Mucosa of stomach (tissue), 1 donor: ENCODE measurements around the gene DYSF.
A peak's percentile ranks its signal among the peaks of the same experiment; 100 is the strongest.
"Not testable (repeated sequence)": the region's sequence is repeated elsewhere in the genome, so short reads cannot be mapped to it uniquely, and the experiment has no call there.

ENCODE experiments used
- H3K27me3 ChIP-seq: one replicate; pipeline ENCODE4 v1.7.0; 2013; ENCODE audit warnings: mild to moderate bottlenecking, low read length; ENCODE audit not compliant: control insufficient read depth, insufficient read depth
- H3K36me3 ChIP-seq: one replicate; pipeline ENCODE4 v1.7.0; 2013; ENCODE audit warnings: low read length; ENCODE audit not compliant: control insufficient read depth, insufficient read depth
- H3K4me1 ChIP-seq: one replicate; pipeline ENCODE4 v1.7.0; 2013; ENCODE audit warnings: mild to moderate bottlenecking, low read length; ENCODE audit not compliant: control insufficient read depth, insufficient read depth
- H3K4me3 ChIP-seq: one replicate; pipeline ENCODE4 v1.7.0; 2013; ENCODE audit warnings: low read length
- H3K9ac ChIP-seq: one replicate; pipeline ENCODE4 v1.7.0; 2013; ENCODE audit warnings: mild to moderate bottlenecking, low read length, moderate library complexity
- H3K9me3 ChIP-seq: one replicate; pipeline ENCODE4 v1.7.0; 2013; ENCODE audit warnings: mild to moderate bottlenecking, low read length, moderate library complexity; ENCODE audit not compliant: control insufficient read depth
- donor health status: Pancreatic carcinoma.

The DYSF gene

DNA sequence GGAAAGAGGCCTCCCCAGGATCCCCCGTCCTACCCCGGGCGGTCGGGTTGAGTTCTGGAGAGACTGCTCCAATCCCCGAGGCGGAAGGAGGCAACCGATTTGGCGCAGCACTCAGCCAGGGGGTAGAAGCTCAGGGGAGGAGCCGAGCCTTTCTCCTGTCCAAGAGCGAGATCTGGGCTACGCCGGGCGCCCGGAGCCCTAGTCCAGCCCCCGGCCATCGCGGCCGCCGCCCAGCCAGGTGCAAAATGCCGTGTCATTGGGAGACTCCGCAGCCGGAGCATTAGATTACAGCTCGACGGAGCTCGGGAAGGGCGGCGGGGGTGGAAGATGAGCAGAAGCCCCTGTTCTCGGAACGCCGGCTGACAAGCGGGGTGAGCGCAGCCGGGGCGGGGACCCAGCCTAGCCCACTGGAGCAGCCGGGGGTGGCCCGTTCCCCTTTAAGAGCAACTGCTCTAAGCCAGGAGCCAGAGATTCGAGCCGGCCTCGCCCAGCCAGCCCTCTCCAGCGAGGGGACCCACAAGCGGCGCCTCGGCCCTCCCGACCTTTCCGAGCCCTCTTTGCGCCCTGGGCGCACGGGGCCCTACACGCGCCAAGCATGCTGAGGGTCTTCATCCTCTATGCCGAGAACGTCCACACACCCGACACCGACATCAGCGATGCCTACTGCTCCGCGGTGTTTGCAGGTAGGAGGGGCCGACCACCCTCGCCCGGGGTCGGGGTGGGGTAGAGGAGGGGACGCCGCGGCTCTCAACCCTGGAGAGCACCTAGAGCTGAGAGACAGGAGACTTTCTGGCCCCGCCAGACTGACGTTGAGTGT lies at the start of gene DYSF:
TSS of gene DYSF (plus strand) at position 158 of the 817 bp plus-strand sequence.
- Histone ChIP-seq H3K36me3 (no peaks in the 10 kb centered on the region), H3K4me1 (peaks cover 18% of the 10 kb centered on the region), H3K9me3 (no peaks in the 10 kb centered on the region), H3K4me3 (peak within 1 kb of the TSS; percentile 2), H3K27me3 (peaks cover 37% of the 10 kb centered on the region), H3K9ac (peak within 1 kb of the TSS; percentile 28)

DNA sequence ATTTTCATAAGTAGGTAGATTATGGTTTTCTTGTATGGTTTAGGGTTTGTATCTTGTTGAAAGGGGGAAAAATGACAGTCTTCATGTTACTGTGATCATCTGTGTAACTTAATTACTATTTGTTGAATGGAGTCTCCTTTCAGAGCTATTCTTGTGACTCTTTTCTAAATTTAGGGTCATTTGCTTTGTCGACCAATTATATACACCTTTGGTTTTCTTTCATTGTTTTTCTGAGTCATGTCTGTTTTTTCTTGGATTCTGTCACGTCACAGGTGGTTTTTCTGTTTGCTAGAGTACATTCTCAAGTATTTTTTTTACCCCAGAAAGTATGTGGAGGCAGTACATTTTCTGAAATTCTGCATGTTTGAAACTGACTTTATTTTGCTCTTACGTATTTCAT lies 43.8 kb upstream of the DYSF start:
- Histone ChIP-seq H3K27me3 (no peaks in the 10 kb centered on the region), H3K9ac (no peak overlapping the region), H3K4me1 (no peaks in the 10 kb centered on the region), H3K4me3 (no peak overlapping the region), H3K36me3 (no peaks in the 10 kb centered on the region), H3K9me3 (no peaks in the 10 kb centered on the region)

DNA sequence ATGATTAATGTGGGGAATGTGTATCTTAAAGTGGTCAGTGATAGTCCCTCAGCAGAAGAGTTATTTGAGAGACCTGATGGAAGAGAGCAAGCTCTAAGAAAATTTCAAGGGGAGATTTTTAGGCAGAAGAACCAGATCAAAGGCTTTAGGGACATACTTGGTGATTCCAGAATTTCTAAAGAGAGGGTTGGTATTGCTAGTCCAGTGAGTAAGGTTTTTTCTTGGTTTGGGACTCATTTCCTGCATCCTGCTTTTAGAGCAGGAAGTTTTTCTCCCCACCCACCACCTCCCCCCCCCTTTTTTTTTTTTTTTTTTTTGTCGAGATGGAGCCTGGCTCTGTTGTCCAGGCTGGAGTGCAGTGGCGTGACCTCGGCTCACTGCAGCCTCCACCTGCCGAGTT lies 42.7 kb upstream of the DYSF start:
- Histone ChIP-seq H3K9me3 (no peaks in the 10 kb centered on the region), H3K27me3 (no peaks in the 10 kb centered on the region)

DNA sequence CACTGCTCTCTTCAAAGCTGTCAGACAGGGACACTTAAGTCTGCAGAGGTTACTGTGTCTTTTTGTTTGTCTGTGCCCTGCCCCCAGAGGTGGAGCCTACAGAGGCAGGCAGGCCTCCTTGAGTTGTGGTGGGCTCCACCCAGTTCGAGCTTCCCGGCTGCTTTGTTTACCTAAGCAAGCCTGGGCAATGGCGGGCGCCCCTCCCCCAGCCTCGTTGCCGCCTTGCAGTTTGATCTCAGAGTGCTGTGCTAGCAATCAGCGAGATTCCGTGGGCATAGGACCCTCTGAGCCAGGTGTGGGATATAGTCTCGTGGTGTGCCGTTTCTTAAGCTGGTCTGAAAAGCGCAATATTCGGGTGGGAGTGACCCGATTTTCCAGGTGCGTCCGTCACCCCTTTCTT lies 36.5 kb upstream of the DYSF start:
- not testable (repeated sequence) for H3K36me3 ChIP-seq, H3K9me3 ChIP-seq, H3K27me3 ChIP-seq, H3K4me3 ChIP-seq, H3K4me1 ChIP-seq, H3K9ac ChIP-seq

More for the DNA sequence above, 42.7 kb upstream of the DYSF start:
- H3K9ac ChIP-seq, result no peak overlapping the region
- no peak overlapping the region for H3K4me3 ChIP-seq
- H3K36me3 ChIP-seq, result no peaks in the 10 kb centered on the region
- H3K4me1 ChIP-seq, result no peaks in the 10 kb centered on the region

DNA sequence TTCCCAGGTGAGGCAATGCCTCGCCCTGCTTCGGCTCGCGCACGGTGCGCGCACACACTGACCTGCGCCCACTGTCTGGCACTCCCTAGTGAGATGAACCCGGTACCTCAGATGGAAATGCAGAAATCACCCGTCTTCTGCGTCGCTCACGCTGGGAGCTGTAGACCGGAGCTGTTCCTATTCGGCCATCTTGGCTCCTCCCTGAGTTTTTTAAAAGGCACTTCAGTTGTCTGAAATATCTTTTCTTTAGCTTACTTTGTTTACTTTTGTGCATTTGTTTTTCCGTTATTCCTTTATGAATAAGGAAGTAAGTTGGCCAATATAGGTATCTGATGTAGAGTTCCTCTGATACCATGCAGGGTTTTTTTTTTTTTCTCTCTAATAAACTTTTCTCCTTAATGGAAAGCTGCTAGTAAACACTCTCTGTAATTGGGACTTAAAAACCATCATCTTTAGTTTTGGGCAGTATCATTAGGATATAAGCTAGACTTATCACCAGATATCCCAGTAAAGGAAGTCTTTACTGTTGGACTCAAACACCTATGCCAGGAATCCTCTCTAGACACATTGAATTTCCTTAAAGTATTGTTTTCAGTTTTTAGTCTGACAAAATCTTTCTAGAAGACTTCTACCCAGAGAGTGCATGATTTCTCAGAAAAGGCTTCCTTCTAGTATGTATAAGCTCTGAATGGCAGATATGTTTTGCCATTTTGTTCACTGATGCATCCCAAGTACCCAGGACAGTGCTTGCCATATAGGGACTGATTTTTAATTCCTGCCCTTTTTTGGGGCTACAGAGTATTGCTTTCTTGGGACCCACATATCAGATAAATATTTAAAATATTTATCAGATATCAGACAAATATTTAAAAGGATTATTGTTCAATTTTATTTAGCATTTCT lies 35.8 kb upstream of the DYSF start:
- H3K4me3 ChIP-seq, result peak overlapping the region; percentile 6
- peak overlapping the region; percentile 25 for H3K9ac ChIP-seq
- no peaks in the 10 kb centered on the region for H3K36me3 ChIP-seq

DNA sequence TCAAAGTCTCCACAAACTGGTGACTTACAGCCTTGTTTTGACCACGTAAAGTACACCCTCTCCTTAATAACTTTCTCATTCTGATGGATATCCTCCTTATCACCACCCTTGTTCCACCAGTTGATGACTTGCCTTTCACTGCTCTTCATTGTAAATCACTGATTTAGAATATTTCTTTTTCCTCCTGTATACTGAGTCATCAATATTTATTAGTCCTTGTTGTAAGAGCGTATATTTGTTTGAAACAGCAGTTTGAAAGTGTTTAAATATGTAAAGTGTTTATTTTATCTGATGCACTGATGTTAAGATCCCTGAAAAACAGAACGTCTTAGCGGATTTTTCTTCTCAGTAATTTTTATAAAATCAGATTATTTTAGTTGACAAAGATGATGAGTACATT lies 34.2 kb upstream of the DYSF start:
- no peaks in the 10 kb centered on the region for H3K9me3 ChIP-seq

More for the DNA sequence above, 35.8 kb upstream of the DYSF start:
- Histone ChIP-seq H3K9me3 (no peaks in the 10 kb centered on the region), H3K4me1 (no peaks in the 10 kb centered on the region), H3K27me3 (no peaks in the 10 kb centered on the region)

DNA sequence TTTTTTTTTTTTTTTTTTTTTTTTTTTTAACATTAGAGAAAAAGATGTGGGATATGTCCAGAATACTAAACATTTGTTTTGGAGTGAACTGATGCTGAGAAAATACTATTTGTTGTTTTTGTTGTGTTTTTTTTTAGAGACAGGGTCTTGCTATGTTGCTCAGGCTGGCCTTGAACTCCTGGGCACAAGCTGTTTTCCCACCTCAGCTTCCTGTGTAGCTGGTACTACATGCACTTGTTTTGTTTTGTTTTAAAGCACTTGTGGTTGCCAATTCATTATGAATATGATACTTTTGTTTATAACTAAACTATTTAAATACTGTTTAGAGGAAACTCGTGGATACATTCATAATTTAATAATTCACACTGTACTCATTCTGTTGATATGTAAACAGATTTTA lies 33.4 kb upstream of the DYSF start:
- Histone ChIP-seq H3K9me3 (no peaks in the 10 kb centered on the region), H3K4me3 (no peak overlapping the region), H3K36me3 (no peaks in the 10 kb centered on the region), H3K9ac (no peak overlapping the region), H3K27me3 (no peaks in the 10 kb centered on the region), H3K4me1 (no peaks in the 10 kb centered on the region)

More for the DNA sequence above, 34.2 kb upstream of the DYSF start:
- Histone ChIP-seq H3K4me3 (no peak overlapping the region), H3K36me3 (no peaks in the 10 kb centered on the region), H3K4me1 (no peaks in the 10 kb centered on the region), H3K27me3 (no peaks in the 10 kb centered on the region), H3K9ac (no peak overlapping the region)

DNA sequence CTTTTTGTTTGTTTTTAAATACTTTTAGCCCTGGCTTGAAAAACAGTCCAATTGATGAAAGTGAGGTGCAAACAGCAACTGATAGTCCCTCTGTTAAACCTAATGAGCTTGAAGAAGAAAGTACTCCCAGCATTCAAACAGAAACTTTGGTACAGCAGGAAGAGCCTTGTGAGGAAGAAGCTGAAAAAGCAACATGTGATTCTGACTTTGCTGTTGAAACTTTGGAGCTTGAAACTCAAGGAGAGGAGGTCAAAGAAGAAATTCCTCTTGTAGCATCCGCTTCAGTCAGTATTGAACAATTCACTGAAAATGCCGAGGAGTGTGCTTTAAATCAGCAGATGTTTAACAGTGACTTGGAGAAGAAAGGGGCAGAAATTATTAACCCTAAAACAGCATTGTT lies 30.6 kb upstream of the DYSF start:
- H3K4me3 ChIP-seq, result no peak overlapping the region
- no peaks in the 10 kb centered on the region for H3K36me3 ChIP-seq
- H3K9me3 ChIP-seq, result no peaks in the 10 kb centered on the region
- H3K9ac ChIP-seq, result no peak overlapping the region
- no peaks in the 10 kb centered on the region for H3K4me1 ChIP-seq
- H3K27me3 ChIP-seq, result no peaks in the 10 kb centered on the region

DNA sequence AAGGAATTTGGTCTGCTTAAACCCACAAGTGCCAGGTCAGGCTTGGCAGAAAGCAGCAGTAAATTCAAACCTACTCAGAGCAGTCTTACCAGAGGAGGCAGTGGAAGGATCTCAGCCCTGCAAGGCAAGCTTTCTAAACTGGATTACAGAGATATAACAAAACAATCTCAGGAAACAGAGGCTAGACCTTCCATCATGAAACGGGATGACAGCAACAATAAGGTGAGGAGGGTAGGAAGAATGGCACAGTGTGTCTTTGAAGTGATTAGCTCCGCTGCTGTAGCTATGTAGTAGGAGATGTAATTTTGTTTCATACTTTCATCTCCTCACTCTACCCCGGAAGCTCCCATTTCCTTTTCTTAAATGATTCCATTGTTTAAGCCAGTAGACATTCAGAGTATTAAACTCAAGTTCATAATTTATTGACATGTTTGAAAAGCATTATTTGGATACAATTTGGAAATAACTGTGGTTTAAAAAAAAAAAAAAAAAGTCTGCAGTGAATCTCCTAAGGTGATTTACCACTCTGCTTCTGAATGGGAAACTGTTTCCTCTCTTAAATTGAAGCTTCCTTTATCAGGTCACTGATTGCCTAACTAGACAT lies 29.4 kb upstream of the DYSF start:
- Histone ChIP-seq H3K9ac (no peak overlapping the region), H3K36me3 (no peaks in the 10 kb centered on the region), H3K9me3 (no peaks in the 10 kb centered on the region), H3K4me1 (no peaks in the 10 kb centered on the region), H3K27me3 (no peaks in the 10 kb centered on the region), H3K4me3 (no peak overlapping the region)

DNA sequence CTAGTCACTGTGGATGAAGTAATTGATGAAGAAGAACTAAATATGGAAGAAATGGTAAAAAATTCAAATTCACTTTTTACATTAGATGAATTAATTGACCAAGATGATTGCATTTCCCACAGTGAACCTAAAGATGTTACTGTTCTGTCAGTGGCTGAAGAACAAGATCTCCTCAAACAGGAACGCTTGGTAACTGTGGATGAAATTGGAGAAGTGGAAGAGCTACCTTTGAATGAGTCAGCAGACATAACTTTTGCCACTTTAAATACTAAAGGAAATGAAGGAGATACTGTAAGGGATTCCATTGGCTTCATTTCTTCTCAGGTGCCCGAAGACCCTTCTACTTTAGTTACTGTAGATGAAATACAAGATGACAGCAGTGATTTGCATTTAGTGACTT lies 26.6 kb upstream of the DYSF start:
- H3K36me3 ChIP-seq, result no peaks in the 10 kb centered on the region
- no peak overlapping the region for H3K9ac ChIP-seq
- no peaks in the 10 kb centered on the region for H3K4me1 ChIP-seq
- no peak overlapping the region for H3K4me3 ChIP-seq
- H3K9me3 ChIP-seq, result no peaks in the 10 kb centered on the region
- no peaks in the 10 kb centered on the region for H3K27me3 ChIP-seq

DNA sequence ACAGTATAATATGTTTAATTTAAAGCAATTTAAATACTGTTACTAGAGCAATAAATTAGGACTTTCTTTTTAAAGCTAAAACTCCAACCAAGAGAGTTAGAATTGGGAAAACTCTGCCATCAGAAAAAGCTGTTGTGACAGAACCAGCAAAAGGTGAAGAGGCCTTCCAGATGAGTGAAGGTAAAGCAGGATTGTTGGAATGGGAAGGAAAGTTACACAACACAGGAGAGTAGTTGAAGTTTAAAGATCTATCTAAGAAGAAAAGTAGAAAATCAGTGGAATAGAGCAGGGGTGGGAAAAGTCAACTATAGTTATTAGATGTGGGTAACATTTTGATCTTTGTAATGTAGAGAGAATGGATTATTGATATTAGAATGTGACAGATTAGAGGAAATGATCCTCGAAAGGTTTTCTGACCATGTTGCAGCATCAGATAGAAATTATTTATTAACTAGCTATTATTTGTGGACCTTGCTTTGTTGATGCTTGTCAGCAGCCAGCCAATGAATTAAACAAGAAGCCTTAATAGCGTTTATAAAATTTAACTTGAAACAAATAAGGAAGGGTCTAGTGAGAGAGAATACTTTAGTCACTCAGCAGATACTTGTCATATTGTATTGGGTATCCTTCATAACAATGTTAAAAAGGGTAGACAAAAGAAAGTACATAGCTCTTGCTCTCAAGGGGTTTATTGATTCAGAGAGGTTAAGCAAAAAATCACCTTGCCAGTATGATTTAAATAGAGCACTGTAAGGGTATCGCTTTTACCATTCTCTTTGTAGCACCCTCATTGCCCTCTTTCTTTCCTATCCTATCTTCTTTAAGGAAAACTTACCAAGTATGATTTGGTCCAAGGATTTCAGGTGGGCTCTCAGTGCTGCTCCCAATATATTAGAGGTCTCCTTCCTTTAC lies 24.6 kb upstream of the DYSF start:
- Histone ChIP-seq H3K9me3 (no peaks in the 10 kb centered on the region), H3K27me3 (no peaks in the 10 kb centered on the region), H3K4me3 (no peak overlapping the region), H3K9ac (no peak overlapping the region), H3K4me1 (no peaks in the 10 kb centered on the region), H3K36me3 (no peaks in the 10 kb centered on the region)
